Liver (tissue), 9 donors: Measurements from ENCODE around the gene CASZ1. TPM values are rescaled to one million over a fixed set of nuclear protein-coding genes. Genes with fewer than 3 reads are reported as not detected.

ENCODE experiments used
- DNase-seq: peaks from one replicate; pipeline ENCODE4 v3.0.0-alpha.2; 2017; ENCODE audit warnings: low spot score
- H3K27ac ChIP-seq, 2 donors: one replicate each; pipeline ENCODE4 v1.7.0; 2013; ENCODE audit warnings: inconsistent platforms in 2 of 2, low read length in 2 of 2, control low read depth in 1 of 2, low read depth in 1 of 2, mild to moderate bottlenecking in 1 of 2
- H3K27me3 ChIP-seq, 4 donors: one replicate each; pipeline versions ENCODE4 v1.6.1 to v1.7.0; 2013; ENCODE audit warnings: low read length in 3 of 4, inconsistent platforms in 1 of 4, mild to moderate bottlenecking in 1 of 4, moderate library complexity in 1 of 4; ENCODE audit not compliant: control insufficient read depth in 4 of 4, insufficient read depth in 4 of 4
- H3K36me3 ChIP-seq, 4 donors: one replicate each; pipeline versions ENCODE4 v1.6.1 to v1.7.0; 2013; ENCODE audit warnings: low read length in 3 of 4, mild to moderate bottlenecking in 3 of 4, low read depth in 1 of 4, moderate library complexity in 1 of 4; ENCODE audit not compliant: control insufficient read depth in 4 of 4, insufficient read depth in 3 of 4
- H3K4me1 ChIP-seq, 4 donors: one replicate each; pipeline versions ENCODE4 v1.6.1 to v1.7.0; 2013; ENCODE audit warnings: low read length in 3 of 4, mild to moderate bottlenecking in 3 of 4, moderate library complexity in 1 of 4; ENCODE audit not compliant: control insufficient read depth in 4 of 4, insufficient read depth in 4 of 4
- H3K4me3 ChIP-seq, 3 donors: one replicate each; pipeline versions ENCODE4 v1.6.1 to v1.7.0; 2013; ENCODE audit warnings: low read length in 3 of 3, control low read depth in 1 of 3, low read depth in 1 of 3, mild to moderate bottlenecking in 1 of 3
- H3K9ac ChIP-seq, 2 donors: one replicate each; pipeline ENCODE4 v1.7.0; 2013; ENCODE audit warnings: low read length in 2 of 2, mild to moderate bottlenecking in 2 of 2, moderate library complexity in 2 of 2, control low read depth in 1 of 2, low read depth in 1 of 2
- H3K9me3 ChIP-seq, 4 donors: one replicate each; pipeline versions ENCODE4 v1.6.1 to v1.7.0; 2013; ENCODE audit warnings: low read length in 3 of 4; ENCODE audit not compliant: control insufficient read depth in 4 of 4
- CTCF ChIP-seq: fragments of 150-350 bp; IDR thresholded peaks from 2 replicates; pipeline ENCODE4 v1.5.1; 2017; ENCODE audit warnings: improper control_type of control experiment, low read depth, low read length; ENCODE audit not compliant: missing input control
- EGR1 ChIP-seq, 2 donors: IDR thresholded peaks; 2 replicates each; pipeline ENCODE4 v1.6.1; 2016 to 2018; ENCODE audit warnings: antibody characterized with exemption in 2 of 2, low read depth in 2 of 2
- FOXA1 ChIP-seq: IDR thresholded peaks from 2 replicates; pipeline ENCODE4 v1.6.1; 2016; ENCODE audit warnings: antibody characterized with exemption
- FOXA2 ChIP-seq: IDR thresholded peaks from 2 replicates; pipeline ENCODE4 v1.6.1; 2016; ENCODE audit warnings: antibody characterized with exemption
- GABPA ChIP-seq, 2 donors: IDR thresholded peaks in 1 of 2; conservative IDR thresholded peaks in 1 of 2; 2 replicates each; pipeline ENCODE4 v1.6.1; 2016; ENCODE audit warnings: antibody characterized with exemption in 2 of 2, mild to moderate bottlenecking in 1 of 2, moderate library complexity in 1 of 2
- HNF4A ChIP-seq, 2 donors: conservative IDR thresholded peaks; 2 replicates each; pipeline ENCODE4 v1.6.1; 2016; ENCODE audit warnings: antibody characterized with exemption in 2 of 2, mild to moderate bottlenecking in 2 of 2
- HNF4G ChIP-seq: IDR thresholded peaks from 2 replicates; pipeline ENCODE4 v1.6.1; 2016; ENCODE audit warnings: antibody characterized with exemption
- JUND ChIP-seq, 2 donors: IDR thresholded peaks; 2 replicates each; pipeline ENCODE4 v1.6.1; 2016; ENCODE audit warnings: antibody characterized with exemption in 2 of 2
- NR2F2 ChIP-seq: IDR thresholded peaks from 2 replicates; pipeline ENCODE4 v1.6.1; 2016; ENCODE audit warnings: antibody characterized with exemption
- RAD21 ChIP-seq, 2 donors: IDR thresholded peaks; 2 replicates each; pipeline ENCODE4 v1.6.1; 2016; ENCODE audit warnings: antibody characterized with exemption in 2 of 2, mild to moderate bottlenecking in 2 of 2
- REST ChIP-seq: IDR thresholded peaks from 2 replicates; pipeline ENCODE4 v1.6.1; 2016; ENCODE audit warnings: antibody characterized with exemption, mild to moderate bottlenecking
- RXRA ChIP-seq, 2 donors: IDR thresholded peaks; 2 replicates each; pipeline ENCODE4 v1.6.1; 2017 to 2018; ENCODE audit warnings: antibody characterized with exemption in 2 of 2, mild to moderate bottlenecking in 1 of 2
- SP1 ChIP-seq: IDR thresholded peaks from 2 replicates; pipeline ENCODE4 v1.6.1; 2018; ENCODE audit warnings: antibody characterized with exemption, mild to moderate bottlenecking
- TAF1 ChIP-seq: conservative IDR thresholded peaks from 2 replicates; pipeline ENCODE4 v1.6.1; 2016; ENCODE audit warnings: antibody characterized with exemption, mild to moderate bottlenecking
- YY1 ChIP-seq: IDR thresholded peaks from 2 replicates; pipeline ENCODE4 v1.6.1; 2016; ENCODE audit warnings: antibody characterized with exemption, mild to moderate bottlenecking
- WGBS: extraction: QIAGEN DNeasy Blood & Tissue Kit; methylation state at CpG from one replicate; pipeline ENCODE4 v1.1.7; 2013; 5-methylcytosine and 5-hydroxymethylcytosine counted together
- polyA plus RNA-seq, 2 donors: library from polyadenylated mRNA; stranded (reverse) in 1 of 2; unstranded in 1 of 2; fragments of 200-250 nt in 1 of 2; fragments of >200 nt in 1 of 2; fragmentation: Nextera tagmentation in 1 of 2; extraction: Ambion mirVana in 1 of 2; gene quantifications; one replicate each; pipeline versions ENCODE4 v1.2.1 to v1.2.3, GENCODE V29; 2013 to 2015
- total RNA-seq, 2 donors: library from RNA; depleted of rRNA; stranded (reverse); fragments of >200 nt; gene quantifications; one replicate each; pipeline ENCODE4 v1.2.3, GENCODE V29; 2014
- TF ChIP-seq, protein P1 (sequence below): IDR thresholded peaks from 2 replicates; pipeline ENCODE4 v1.6.1; 2016; ENCODE audit warnings: antibody characterized with exemption
- TF ChIP-seq, protein P2 (sequence below): IDR thresholded peaks from 2 replicates; pipeline ENCODE4 v1.6.1; 2016; ENCODE audit warnings: antibody characterized with exemption
- TF ChIP-seq, protein P3 (sequence below): IDR thresholded peaks from 2 replicates; pipeline ENCODE4 v1.6.1; 2016; ENCODE audit warnings: antibody characterized with exemption
- donor health status: healthy.
- donor health status: healthy.
- donor health status: healthy.
- donor health status: healthy.
- donor health status: healthy.

Gene CASZ1
- total and polyA plus RNA-seq, 4 donors = 1.0 to 3.5 (median 1.9) TPM

GRCh38 chr1:10833630-10834557 is 37.4 kb upstream of the CASZ1 start:
- Histone ChIP-seq H3K4me1 (peaks cover 0 to 9% (median 4%) of the 10 kb centered on the region in 4 donors), H3K36me3 (no peaks in the 10 kb centered on the region), H3K27ac (no peak overlapping the region), H3K9me3 (no peaks in the 10 kb centered on the region), H3K27me3 (no peaks in the 10 kb centered on the region), H3K9ac (no peak overlapping the region), H3K4me3 (no peak overlapping the region)
- no peak for DNase-seq
- TF ChIP-seq GABPA (IDR thresholded peaks at IDR 0.05 in 1 of 2, conservative IDR thresholded peaks at IDR 0.05 in 1 of 2) (no peak), YY1 (no peak), RXRA (IDR thresholded peaks at IDR 0.05) (no peak), RAD21 (IDR thresholded peaks at IDR 0.05) (no peak), FOXA2 (no peak), SP1 (no peak), REST (no peak), HNF4G (no peak), JUND (IDR thresholded peaks at IDR 0.05) (no peak), EGR1 (IDR thresholded peaks at IDR 0.05; ENCODE audit: low read depth in 2 of 2) (no peak), NR2F2 (no peak), TAF1 (no peak), CTCF (no peak), HNF4A (conservative IDR thresholded peaks at IDR 0.05) (no peak), FOXA1 (no peak)
- TF ChIP-seq, protein P1, sequence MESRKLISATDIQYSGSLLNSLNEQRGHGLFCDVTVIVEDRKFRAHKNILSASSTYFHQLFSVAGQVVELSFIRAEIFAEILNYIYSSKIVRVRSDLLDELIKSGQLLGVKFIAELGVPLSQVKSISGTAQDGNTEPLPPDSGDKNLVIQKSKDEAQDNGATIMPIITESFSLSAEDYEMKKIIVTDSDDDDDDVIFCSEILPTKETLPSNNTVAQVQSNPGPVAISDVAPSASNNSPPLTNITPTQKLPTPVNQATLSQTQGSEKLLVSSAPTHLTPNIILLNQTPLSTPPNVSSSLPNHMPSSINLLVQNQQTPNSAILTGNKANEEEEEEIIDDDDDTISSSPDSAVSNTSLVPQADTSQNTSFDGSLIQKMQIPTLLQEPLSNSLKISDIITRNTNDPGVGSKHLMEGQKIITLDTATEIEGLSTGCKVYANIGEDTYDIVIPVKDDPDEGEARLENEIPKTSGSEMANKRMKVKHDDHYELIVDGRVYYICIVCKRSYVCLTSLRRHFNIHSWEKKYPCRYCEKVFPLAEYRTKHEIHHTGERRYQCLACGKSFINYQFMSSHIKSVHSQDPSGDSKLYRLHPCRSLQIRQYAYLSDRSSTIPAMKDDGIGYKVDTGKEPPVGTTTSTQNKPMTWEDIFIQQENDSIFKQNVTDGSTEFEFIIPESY = no peak
- TF ChIP-seq, protein P2, sequence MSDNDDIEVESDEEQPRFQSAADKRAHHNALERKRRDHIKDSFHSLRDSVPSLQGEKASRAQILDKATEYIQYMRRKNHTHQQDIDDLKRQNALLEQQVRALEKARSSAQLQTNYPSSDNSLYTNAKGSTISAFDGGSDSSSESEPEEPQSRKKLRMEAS = no peak
- TF ChIP-seq, protein P3, sequence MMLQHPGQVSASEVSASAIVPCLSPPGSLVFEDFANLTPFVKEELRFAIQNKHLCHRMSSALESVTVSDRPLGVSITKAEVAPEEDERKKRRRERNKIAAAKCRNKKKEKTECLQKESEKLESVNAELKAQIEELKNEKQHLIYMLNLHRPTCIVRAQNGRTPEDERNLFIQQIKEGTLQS = no peak
- 80% methylated on average over 9 of the region's 9 CpGs for WGBS
